Lower lobe of right lung (tissue), 2 donors: Measurements from ENCODE around the gene QPCT. TPM values are rescaled to one million over a fixed set of nuclear protein-coding genes. Genes with fewer than 3 reads are reported as not detected.
"Not testable (repeated sequence)": the region's sequence is repeated elsewhere in the genome, so short reads cannot be mapped to it uniquely, and the experiment has no call there.

ENCODE experiments used
- ATAC-seq, 2 donors: fragments of 200-7000 bp; cut with Tn5 transposase; one replicate each; pipeline ENCODE4 v1.9.1; 2020 to 2022; ENCODE audit warnings: mild to moderate bottlenecking in 2 of 2, moderate library complexity in 2 of 2
- DNase-seq: peaks from one replicate; pipeline ENCODE4 v3.0.0-alpha.2; 2020
- H3K27ac ChIP-seq: fragments of 200-600 bp; one replicate; pipeline ENCODE4 v1.8.0; 2022
- H3K27me3 ChIP-seq: fragments of 200-600 bp; one replicate; pipeline ENCODE4 v1.8.0; 2022; ENCODE audit warnings: low read depth
- H3K36me3 ChIP-seq: fragments of 200-600 bp; one replicate; pipeline ENCODE4 v1.8.0; 2022; ENCODE audit warnings: mild to moderate bottlenecking
- H3K4me1 ChIP-seq: fragments of 200-600 bp; one replicate; pipeline ENCODE4 v1.8.0; 2022
- H3K4me3 ChIP-seq: fragments of 200-600 bp; one replicate; pipeline ENCODE4 v1.8.0; 2022; ENCODE audit warnings: mild to moderate bottlenecking
- H3K9me3 ChIP-seq: fragments of 200-600 bp; one replicate; pipeline ENCODE4 v1.8.0; 2022
- intact Hi-C: fragments of 100-400 bp; cut with DNase I; formaldehyde crosslinking; loops from one replicate; pipeline ENCODE4 v1.11.0; 2022
- total RNA-seq: library from RNA; stranded (reverse); fragmentation: NEBNext Ultra II Directional; extraction: Animal tissue kit (Norgen Biotek cat#: 25700); gene quantifications from one replicate; pipeline ENCODE4 v1.2.1, GENCODE V29; 2021
- TF ChIP-seq, protein P1 (sequence below): fragments of 200-600 bp; IDR thresholded peaks from one replicate; pipeline ENCODE4 v1.8.0; 2022; ENCODE audit warnings: antibody characterized with exemption, mild to moderate bottlenecking
- donor health status: DM: no; HTN: yes; CAD: no; lungs with severe emphysema.

The QPCT gene
- total RNA-seq, 1 donor from 2014 or later = 8.6 TPM

DNA sequence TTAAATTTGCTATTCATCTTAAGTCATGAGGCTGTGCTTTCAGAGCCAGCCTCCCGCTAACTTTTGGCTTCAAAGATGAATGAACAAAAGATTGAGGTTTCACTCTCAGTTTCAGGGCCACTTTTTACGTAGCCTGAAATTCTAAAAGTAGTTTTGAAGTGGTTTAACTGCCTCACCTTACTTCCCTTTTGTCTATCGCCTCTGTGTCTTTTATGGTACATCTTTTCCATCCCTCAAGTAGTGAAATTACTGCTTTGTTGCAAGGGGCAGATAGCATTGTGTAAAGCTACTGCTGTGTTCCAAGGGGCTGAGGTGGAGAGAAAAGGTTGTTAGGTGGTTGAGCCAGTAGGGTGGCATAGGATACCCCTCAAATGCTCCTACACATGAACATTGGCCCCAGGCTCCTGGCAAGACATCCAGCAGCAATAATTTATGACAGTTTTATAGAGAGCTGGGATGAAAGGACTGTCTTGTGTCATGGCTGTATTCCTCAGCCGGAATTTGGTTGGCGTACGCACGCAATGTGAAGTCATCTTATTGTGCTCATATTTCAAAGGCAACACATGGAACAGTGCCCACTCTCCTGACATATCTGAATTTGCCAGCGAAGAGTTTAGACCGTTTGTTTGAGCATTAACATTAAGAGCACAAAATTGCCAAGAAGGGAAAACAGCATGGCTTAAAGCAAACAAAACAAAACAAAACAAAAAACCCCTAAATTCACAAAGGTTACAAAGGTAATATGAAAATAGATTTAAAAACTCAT, 32.2 kb downstream of the QPCT start:
- H3K27ac ChIP-seq = no peak overlapping the region
- DNase-seq (no peak), ATAC-seq (no peak)
- TF ChIP-seq, protein P1, sequence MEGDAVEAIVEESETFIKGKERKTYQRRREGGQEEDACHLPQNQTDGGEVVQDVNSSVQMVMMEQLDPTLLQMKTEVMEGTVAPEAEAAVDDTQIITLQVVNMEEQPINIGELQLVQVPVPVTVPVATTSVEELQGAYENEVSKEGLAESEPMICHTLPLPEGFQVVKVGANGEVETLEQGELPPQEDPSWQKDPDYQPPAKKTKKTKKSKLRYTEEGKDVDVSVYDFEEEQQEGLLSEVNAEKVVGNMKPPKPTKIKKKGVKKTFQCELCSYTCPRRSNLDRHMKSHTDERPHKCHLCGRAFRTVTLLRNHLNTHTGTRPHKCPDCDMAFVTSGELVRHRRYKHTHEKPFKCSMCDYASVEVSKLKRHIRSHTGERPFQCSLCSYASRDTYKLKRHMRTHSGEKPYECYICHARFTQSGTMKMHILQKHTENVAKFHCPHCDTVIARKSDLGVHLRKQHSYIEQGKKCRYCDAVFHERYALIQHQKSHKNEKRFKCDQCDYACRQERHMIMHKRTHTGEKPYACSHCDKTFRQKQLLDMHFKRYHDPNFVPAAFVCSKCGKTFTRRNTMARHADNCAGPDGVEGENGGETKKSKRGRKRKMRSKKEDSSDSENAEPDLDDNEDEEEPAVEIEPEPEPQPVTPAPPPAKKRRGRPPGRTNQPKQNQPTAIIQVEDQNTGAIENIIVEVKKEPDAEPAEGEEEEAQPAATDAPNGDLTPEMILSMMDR = no peak
- H3K27me3 ChIP-seq = no peaks in the 10 kb centered on the region
- H3K4me3 ChIP-seq = peak overlapping the region; percentile 0
- intact Hi-C loops = no loop called here
- no peaks in the 10 kb centered on the region for H3K36me3 ChIP-seq
- H3K9me3 ChIP-seq = no peaks in the 10 kb centered on the region
- no peaks in the 10 kb centered on the region for H3K4me1 ChIP-seq

DNA sequence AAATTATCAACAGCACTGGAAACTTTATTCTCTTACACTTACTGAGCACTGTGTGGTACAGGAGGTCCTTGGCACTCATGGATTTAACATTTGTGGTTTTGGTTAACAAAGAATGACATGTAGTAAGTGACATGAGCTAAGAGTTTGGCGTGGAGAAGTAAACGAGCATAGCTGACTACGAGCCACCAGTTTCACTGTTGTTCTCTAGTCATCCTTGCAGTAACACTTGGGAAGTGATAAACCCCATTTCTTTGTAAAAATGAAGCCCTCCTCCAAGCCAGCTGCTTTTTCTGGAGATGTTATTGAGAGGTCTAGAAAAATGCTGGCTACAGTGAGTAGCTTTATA, 32.7 kb downstream of the QPCT start:
- Histone ChIP-seq H3K27ac (no peak overlapping the region), H3K4me1 (no peaks in the 10 kb centered on the region), H3K4me3 (peak overlapping the region; percentile 0), H3K9me3 (no peaks in the 10 kb centered on the region), H3K36me3 (no peaks in the 10 kb centered on the region), H3K27me3 (no peaks in the 10 kb centered on the region)
- peak in 1 of 2 donors; percentile 66 for ATAC-seq
- intact Hi-C loops = no loop called here
- DNase-seq = no peak
- TF ChIP-seq, protein P1 = no peak

DNA sequence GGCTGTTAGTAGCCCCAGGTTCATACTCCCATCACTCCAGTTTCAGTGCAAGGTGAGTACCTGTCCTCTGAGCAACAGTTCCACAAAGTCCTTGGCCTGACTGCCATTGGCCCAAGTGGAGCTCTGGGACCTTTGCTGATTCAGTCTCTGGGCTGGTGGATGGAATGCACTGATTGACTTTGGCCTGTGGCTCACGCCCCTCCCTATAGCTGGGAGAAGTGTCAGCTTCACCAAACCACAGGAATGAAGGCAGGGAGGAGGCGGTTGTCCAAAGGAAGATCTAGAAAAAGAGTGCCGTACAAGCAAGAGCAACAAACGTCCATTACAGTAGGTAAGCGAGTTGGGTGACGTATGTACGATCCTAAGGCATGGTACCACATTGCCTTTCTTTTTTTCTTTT, 34.0 kb downstream of the QPCT start:
- DNase-seq (no peak), ATAC-seq (peak in 1 of 2 donors; percentile 59)
- no peaks in the 10 kb centered on the region for H3K4me1 ChIP-seq
- TF ChIP-seq, protein P1 = no peak
- H3K9me3 ChIP-seq = no peaks in the 10 kb centered on the region
- no peak overlapping the region for H3K4me3 ChIP-seq
- H3K36me3 ChIP-seq = no peaks in the 10 kb centered on the region
- intact Hi-C loops = no loop called here
- no peak overlapping the region for H3K27ac ChIP-seq
- H3K27me3 ChIP-seq = no peaks in the 10 kb centered on the region

DNA sequence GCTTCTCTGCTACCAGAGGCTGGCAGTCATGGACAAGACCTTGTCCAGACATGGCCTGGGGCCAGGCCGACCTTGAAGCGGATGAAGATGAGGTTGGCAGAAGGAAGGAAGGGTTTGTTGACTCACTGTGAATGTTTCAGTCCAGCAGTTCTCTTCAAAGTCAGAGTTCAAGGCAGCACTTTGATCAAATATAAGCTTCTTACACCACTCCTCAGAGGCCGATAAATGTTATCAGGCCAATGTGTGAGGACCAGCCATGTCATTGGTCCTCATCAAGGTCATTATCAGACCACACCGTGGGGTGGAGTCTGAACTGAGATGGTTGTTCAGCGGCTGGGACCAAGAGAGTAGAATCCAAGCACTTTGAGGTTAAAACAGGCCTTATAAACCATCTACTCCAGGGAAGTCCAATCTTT, 35.5 kb downstream of the QPCT start:
- Histone ChIP-seq H3K36me3 (no peaks in the 10 kb centered on the region), H3K27me3 (no peaks in the 10 kb centered on the region), H3K9me3 (no peaks in the 10 kb centered on the region), H3K4me3 (no peak overlapping the region), H3K27ac (no peak overlapping the region), H3K4me1 (no peaks in the 10 kb centered on the region)
- intact Hi-C loops = no loop called here
- TF ChIP-seq, protein P1 = no peak
- DNase-seq (no peak), ATAC-seq (no peak)

DNA sequence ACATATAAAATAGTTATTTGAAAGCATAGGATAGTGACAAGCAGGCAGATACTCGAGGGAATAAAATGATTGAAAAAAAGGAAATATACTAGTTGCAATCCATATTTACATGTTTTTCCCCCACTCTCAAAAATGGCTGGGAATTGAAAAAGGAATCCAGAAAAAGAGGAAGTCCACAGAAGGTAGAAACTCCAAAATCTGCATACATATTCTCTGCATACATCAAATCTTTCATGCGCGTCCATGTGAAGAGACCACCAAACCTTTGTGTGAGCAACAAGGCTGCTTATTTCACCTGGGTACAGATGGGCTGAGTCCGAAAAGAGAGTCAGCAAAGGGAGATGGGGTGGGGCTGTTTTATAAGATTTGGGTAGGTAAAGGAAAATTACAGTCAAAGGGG, 36.4 kb downstream of the QPCT start:
- H3K4me3 ChIP-seq, H3K4me1 ChIP-seq, DNase-seq, H3K27ac ChIP-seq, H3K27me3 ChIP-seq, intact Hi-C loops, H3K36me3 ChIP-seq, ATAC-seq, H3K9me3 ChIP-seq: not testable (repeated sequence)

DNA sequence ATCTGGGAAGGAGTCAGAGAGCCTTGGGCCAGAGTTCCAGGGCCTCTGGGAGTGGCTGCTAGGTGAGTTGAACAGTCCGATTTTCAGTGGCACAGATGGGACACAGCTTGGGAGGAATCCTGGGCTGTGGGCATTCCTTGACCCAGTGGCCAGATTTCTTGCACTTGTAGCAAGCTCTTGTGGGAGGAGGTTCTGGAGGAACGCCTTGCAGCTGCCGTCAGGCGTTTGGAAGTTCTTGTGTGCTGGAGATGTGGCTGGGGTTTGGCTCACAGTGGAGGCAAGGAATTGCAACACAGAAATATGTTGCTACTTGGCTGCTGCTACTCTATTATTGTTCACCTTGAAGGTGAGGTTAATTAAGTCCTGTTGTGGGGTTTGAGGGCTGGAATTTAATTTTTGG, 39.8 kb downstream of the QPCT start:
- intact Hi-C loops, ATAC-seq, H3K9me3 ChIP-seq, H3K27me3 ChIP-seq, H3K27ac ChIP-seq, H3K36me3 ChIP-seq, H3K4me1 ChIP-seq, H3K4me3 ChIP-seq, DNase-seq: not testable (repeated sequence)
